ENCODE measurements around the gene PINLYP. TPM values are rescaled to one million over a fixed set of nuclear protein-coding genes. Genes with fewer than 3 reads are reported as not detected.
"Not testable (repeated sequence)": the region's sequence is repeated elsewhere in the genome, so short reads cannot be mapped to it uniquely, and the experiment has no call there.

PINLYP gene
- total RNA-seq, 1 donor from 2014 or later, result 9.5 TPM

DNA sequence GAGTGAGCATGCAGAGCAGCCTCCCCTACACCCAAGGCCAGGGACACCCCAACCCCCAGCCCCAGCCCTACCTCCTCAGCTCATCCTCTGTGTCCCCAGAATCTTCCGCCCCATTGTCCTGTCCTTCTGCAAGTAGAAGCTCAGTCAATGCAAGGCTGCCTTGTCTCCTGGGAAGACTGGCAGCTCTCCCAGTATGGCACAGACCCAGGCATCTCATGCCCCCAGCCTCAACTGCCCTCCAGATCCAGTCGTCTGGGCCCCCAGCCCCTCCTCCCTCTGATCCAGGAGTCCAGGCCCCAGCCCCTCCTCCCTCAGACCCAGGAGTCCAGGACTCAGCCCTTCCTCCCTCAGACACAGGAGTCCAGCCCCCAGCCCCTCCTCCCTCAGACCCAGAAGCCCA, 29.6 kb upstream of the PINLYP start:
- DNase-seq (ENCODE audit: low read depth, low spot score), result no peak
- TF ChIP-seq CTCF (conservative IDR thresholded peaks at IDR 0.05), result no peak
- H3K27ac Mint-ChIP-seq (ENCODE audit: unreplicated experiment), result no peak overlapping the region
- no peak overlapping the region for H3K4me3 Mint-ChIP-seq
- no peaks in the 10 kb centered on the region for H3K27me3 Mint-ChIP-seq (ENCODE audit: low read depth)
- H3K4me1 Mint-ChIP-seq, result no peaks in the 10 kb centered on the region
- H3K9me3 Mint-ChIP-seq, result no peaks in the 10 kb centered on the region
- H3K36me3 Mint-ChIP-seq (ENCODE audit: low read depth), result peaks cover 21% of the 10 kb centered on the region

DNA sequence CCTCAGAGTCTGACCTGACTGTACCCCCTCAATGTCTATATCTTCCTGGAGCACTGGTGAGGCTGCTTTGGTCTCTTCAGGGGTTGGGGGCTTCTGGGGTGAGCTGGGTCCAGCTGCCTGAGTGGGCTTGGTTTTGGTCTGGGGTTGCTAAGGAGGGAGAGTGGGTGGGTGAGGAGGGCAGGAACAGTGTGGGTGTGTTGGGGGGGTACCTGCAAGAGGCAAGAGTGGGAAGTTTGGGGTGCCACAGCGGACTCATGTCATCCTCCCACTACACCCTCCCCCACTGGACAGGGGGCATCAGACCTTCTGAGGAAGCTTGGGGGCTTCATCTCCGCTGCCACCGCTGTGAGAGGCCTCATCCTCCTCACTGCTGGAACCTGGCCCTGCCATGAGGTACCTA, 29.0 kb upstream of the PINLYP start:
- Mint-ChIP-seq H3K27ac (ENCODE audit: unreplicated experiment) (no peak overlapping the region), H3K36me3 (ENCODE audit: low read depth) (peaks cover 18% of the 10 kb centered on the region), H3K9me3 (no peaks in the 10 kb centered on the region), H3K27me3 (ENCODE audit: low read depth) (no peaks in the 10 kb centered on the region), H3K4me3 (no peak overlapping the region), H3K4me1 (no peaks in the 10 kb centered on the region)
- no peak for TF ChIP-seq CTCF (conservative IDR thresholded peaks at IDR 0.05)
- no peak for DNase-seq (ENCODE audit: low read depth, low spot score)

- H3K27me3 Mint-ChIP-seq (ENCODE audit: low read depth); DNase-seq (ENCODE audit: low read depth, low spot score); H3K27ac Mint-ChIP-seq (ENCODE audit: unreplicated experiment); H3K4me1 Mint-ChIP-seq; H3K4me3 Mint-ChIP-seq; H3K9me3 Mint-ChIP-seq: not testable (repeated sequence)
- H3K36me3 Mint-ChIP-seq (ENCODE audit: low read depth), result peaks cover 16% of the 10 kb centered on the region
These were observed 27.7 kb upstream of the PINLYP start for GRCh38 chr19:43547926-43548325.

- peaks cover 14% of the 10 kb centered on the region for H3K36me3 Mint-ChIP-seq (ENCODE audit: low read depth)
- no peaks in the 10 kb centered on the region for H3K4me1 Mint-ChIP-seq
- H3K27ac Mint-ChIP-seq (ENCODE audit: unreplicated experiment), result no peak overlapping the region
- no peaks in the 10 kb centered on the region for H3K9me3 Mint-ChIP-seq
- no peaks in the 10 kb centered on the region for H3K27me3 Mint-ChIP-seq (ENCODE audit: low read depth)
- no peak for DNase-seq (ENCODE audit: low read depth, low spot score)
- H3K4me3 Mint-ChIP-seq, result no peak overlapping the region
- TF ChIP-seq CTCF (conservative IDR thresholded peaks at IDR 0.05), result no peak
These were observed 26.9 kb upstream of the PINLYP start for GRCh38 chr19:43548706-43549105.

DNA sequence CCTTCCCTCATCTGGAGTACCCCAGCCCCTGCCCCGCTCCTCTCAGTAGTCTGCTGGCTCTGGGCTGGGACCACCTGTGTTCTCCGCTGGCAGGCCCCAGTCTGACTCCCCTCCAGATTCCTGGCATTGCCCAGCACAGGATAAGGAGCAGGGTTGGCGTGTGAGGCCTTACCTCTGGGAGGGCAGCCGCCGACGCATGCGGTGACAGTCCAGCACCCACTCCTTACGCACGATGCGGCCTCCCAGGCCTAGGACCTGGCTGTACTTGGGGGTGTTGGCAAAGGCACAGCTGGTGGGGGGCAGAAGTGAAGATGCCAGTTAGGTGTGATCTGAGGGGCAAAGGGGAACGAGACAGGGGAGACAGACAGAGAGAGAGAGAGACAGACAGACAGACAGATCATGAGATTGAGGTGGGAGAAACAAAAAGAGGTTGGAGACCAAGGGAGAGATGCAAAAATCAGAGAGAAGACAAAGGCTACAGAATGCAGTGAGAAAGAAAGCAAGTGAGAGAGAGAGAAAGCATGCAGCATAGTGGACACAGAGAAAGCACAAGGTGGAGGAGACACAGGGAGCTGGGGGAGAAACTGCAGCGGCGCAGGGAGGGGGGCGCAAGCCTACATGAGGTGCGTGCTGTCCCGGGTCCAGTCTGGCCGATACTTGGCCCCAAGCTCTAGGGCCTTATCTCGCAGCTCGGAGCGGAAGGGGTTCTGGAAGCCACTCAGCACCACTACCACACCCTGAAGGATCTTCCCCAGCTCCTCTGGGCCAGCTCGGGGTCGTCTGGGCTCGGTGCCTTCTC, 24.0 kb upstream of the PINLYP start:
- Mint-ChIP-seq H3K4me3 (no peak overlapping the region), H3K27me3 (ENCODE audit: low read depth) (no peaks in the 10 kb centered on the region), H3K36me3 (ENCODE audit: low read depth) (peaks cover 12% of the 10 kb centered on the region), H3K4me1 (no peaks in the 10 kb centered on the region), H3K9me3 (no peaks in the 10 kb centered on the region), H3K27ac (ENCODE audit: unreplicated experiment) (no peak overlapping the region)
- no peak for TF ChIP-seq CTCF (conservative IDR thresholded peaks at IDR 0.05)
- DNase-seq (ENCODE audit: low read depth, low spot score), result no peak

- Mint-ChIP-seq H3K4me1 (no peaks in the 10 kb centered on the region), H3K4me3 (no peak overlapping the region), H3K27ac (ENCODE audit: unreplicated experiment) (no peak overlapping the region), H3K36me3 (ENCODE audit: low read depth) (peaks cover 12% of the 10 kb centered on the region), H3K9me3 (no peaks in the 10 kb centered on the region), H3K27me3 (ENCODE audit: low read depth) (no peaks in the 10 kb centered on the region)
- no peak for DNase-seq (ENCODE audit: low read depth, low spot score)
- TF ChIP-seq CTCF (conservative IDR thresholded peaks at IDR 0.05), result no peak
These were observed 23.5 kb upstream of the PINLYP start for GRCh38 chr19:43552198-43552450.

Data from neural crest cell (in vitro differentiated cells).